Lower leg skin (tissue), 4 donors: ENCODE results near the gene CCDC167. TPM values are rescaled to one million over a fixed set of nuclear protein-coding genes. Genes with fewer than 3 reads are reported as not detected.

ENCODE experiments used
- DNase-seq, 2 donors: peaks; one replicate each; pipeline ENCODE4 v3.0.0-alpha.2; 2019; ENCODE audit warnings: low spot score in 2 of 2
- H3K4me3 ChIP-seq: fragments of 200-600 bp; sonication (generic); 2 replicates; pipeline ENCODE4 v1.5.1; 2017; ENCODE audit warnings: mild to moderate bottlenecking, low read depth; ENCODE audit not compliant: poor library complexity, severe bottlenecking
- POLR2A ChIP-seq, 2 donors: fragments of 450-650 bp; IDR thresholded peaks; one replicate each; pipeline ENCODE4 v1.6.1; 2016 to 2017; ENCODE audit warnings: antibody characterized with exemption in 2 of 2, mild to moderate bottlenecking in 1 of 2, moderate library complexity in 1 of 2
- WGBS, 2 donors: methylation state at CpG; one replicate each; pipeline ENCODE4 v1.1.5; 2018; 5-methylcytosine and 5-hydroxymethylcytosine counted together
- intact Hi-C: fragments of 100-400 bp; cut with DNase I; formaldehyde crosslinking; loops from one replicate; pipeline ENCODE4 v1.15.0; 2023; ENCODE audit warnings: low total_unique reads
- total RNA-seq, 4 donors: library from RNA; depleted of rRNA; stranded (reverse); fragments of >200 nt; gene quantifications; one replicate each; pipeline ENCODE4 v1.1.0, GENCODE V29; 2016
- TF ChIP-seq, protein P1 (sequence below), 3 donors: fragments of 450-650 bp; IDR thresholded peaks; one replicate each; pipeline ENCODE4 v1.5.1; 2016; ENCODE audit warnings: antibody characterized with exemption in 3 of 3, mild to moderate bottlenecking in 3 of 3, moderate library complexity in 2 of 3

The CCDC167 gene
- total RNA-seq, 4 donors from 2014 or later, result 11.8 to 21.8 (median 14.5) TPM

DNA sequence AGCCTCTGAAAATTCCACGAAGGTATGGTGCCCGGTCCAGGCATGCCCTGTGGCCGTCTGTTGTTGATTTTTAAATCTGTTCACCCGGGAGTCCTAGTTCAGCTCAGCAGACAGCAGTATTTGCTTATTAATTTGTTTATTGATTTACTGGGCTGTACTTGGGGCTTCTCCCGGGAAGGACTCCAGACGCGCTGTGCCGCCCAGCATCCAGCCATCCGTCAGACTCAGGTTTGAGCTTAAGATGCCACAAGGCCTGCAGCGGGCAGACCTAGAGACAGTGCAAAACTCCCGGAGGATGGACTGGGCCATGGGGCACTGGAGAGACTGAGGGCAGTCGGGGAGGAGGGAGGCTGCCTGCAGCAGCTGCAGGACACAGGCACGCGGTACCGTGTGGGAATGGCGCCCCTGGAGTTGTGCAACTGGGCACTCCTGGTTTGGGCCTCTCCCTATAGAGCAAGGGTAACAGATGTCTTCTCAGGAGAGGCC is 17.3 kb upstream of the CCDC167 start:
- intact Hi-C loops, result no loop called here
- TF ChIP-seq, protein P1, sequence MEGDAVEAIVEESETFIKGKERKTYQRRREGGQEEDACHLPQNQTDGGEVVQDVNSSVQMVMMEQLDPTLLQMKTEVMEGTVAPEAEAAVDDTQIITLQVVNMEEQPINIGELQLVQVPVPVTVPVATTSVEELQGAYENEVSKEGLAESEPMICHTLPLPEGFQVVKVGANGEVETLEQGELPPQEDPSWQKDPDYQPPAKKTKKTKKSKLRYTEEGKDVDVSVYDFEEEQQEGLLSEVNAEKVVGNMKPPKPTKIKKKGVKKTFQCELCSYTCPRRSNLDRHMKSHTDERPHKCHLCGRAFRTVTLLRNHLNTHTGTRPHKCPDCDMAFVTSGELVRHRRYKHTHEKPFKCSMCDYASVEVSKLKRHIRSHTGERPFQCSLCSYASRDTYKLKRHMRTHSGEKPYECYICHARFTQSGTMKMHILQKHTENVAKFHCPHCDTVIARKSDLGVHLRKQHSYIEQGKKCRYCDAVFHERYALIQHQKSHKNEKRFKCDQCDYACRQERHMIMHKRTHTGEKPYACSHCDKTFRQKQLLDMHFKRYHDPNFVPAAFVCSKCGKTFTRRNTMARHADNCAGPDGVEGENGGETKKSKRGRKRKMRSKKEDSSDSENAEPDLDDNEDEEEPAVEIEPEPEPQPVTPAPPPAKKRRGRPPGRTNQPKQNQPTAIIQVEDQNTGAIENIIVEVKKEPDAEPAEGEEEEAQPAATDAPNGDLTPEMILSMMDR (IDR thresholded peaks at IDR 0.05), result no peak
- no peak for TF ChIP-seq POLR2A (IDR thresholded peaks at IDR 0.05)
- DNase-seq, result no peak
- WGBS, 2 donors, result 54 to 57% methylated on average over 15 to 16 of the region's 16 CpGs
- no peak overlapping the region for H3K4me3 ChIP-seq

DNA sequence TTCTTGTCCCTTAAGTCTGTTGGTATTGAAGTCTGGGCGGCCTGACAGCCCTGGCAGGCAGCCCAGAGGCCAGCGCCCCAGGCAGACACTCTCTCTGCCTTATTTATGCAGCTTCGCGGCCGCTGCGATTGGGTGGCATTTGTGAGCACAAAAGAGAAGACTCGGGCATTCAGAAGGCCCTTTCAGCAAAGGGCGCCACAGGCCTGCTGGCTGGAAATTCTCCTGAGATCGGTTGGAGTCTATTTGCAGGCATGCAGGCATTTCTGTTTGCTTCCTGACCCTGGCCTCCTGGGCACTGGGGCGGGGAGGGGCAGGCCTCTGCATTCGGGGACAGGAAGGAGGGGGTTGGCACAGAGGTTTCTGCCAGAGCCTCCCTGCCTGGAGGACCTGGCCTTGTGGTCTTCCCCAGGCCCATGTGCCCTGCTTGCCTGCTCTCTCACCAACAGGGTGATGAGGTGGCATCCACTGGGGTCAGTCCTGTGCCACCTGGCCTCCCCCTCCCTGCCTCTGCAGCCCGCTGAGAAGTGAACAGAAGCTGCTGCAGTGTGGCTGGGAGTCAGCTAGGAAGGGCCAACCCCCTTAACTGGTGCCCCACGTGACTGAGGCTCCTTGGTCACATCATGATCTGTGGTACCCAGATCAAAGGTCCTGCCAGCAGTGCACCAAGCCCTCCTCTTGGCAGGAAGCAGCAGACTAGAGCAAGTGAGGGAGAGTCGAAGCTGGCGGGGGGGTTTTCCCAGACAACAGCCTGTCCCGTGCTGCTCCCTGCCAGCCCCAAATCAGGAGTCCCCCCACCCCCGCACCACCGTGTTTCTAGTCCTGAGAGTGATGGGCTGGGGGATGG is 16.6 kb upstream of the CCDC167 start:
- TF ChIP-seq POLR2A (IDR thresholded peaks at IDR 0.05), result no peak
- TF ChIP-seq, protein P1 (IDR thresholded peaks at IDR 0.05), result no peak
- no peak for DNase-seq
- intact Hi-C loops, result no loop called here
- H3K4me3 ChIP-seq, result no peak overlapping the region
- WGBS, 2 donors, result 20 to 26% methylated on average over 14 to 18 of the region's 18 CpGs

DNA sequence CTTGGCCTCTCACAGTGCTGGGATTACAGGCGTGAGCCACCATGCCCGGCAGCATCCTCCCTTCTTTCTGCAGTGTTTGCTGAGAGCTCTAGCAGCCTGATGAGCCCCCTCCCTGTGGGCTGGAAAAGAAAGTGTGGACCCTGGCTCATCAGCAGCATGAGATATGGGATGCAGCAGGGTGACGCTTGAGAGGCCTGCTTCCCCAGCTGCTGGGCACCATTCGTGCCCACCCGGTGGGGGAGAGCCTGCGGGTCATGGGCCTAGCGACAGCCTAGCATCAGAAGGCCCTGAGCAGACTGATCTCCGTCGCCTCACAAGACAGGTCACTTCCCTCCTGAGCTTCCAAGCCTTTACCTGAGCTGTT is 16.0 kb upstream of the CCDC167 start:
- intact Hi-C loops, result no loop called here
- DNase-seq, result no peak
- WGBS, 2 donors, result 85 to 91% methylated on average over 9 of the region's 9 CpGs
- H3K4me3 ChIP-seq, result no peak overlapping the region
- TF ChIP-seq, protein P1 (IDR thresholded peaks at IDR 0.05), result no peak

DNA sequence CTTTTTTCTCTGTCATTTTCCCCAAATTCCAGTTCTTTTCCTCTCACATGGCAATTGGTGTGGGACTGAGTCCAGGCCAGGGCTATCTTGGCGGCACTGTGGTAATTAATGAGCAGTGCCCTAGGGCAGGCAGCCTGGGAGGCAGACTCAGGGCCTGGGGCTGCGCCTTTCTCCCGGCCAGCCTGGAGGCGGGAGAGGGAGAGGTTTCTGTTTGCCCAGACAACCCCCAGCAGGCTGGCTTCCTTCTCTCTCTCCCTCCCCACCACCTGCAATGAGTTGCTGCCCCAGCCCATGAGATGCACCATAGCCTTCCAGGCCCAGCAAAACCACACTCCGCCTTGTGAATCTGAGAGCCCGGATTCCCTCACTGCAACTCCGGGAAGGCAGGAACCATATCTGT is 15.1 kb upstream of the CCDC167 start:
- H3K4me3 ChIP-seq, result no peak overlapping the region
- 73% methylated on average over 7 of the region's 7 CpGs for WGBS, 2 donors
- intact Hi-C loops, result no loop called here
- TF ChIP-seq, protein P1 (IDR thresholded peaks at IDR 0.05), result no peak
- no peak for TF ChIP-seq POLR2A (IDR thresholded peaks at IDR 0.05)
- DNase-seq, result no peak

DNA sequence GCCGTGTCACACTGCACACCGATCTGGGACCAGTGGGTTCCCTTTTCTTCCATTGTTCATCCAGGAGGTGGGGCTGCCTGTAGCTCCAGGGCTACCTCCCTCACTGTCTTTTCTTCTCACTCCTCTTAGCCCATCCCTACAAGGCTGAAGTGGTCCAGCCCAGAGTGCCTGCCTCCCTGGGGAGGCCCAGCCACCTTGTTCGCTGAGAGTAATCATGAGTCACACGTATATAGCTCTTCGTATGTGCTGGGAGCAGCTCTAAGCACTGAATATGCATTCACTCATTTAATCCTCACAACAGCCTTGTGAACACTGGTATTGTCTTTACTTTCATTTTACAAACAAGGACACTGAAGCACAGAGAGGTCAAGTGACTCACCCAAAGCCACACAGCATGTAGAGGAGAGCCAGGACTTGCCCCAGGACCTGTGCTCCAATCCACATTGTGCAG is 14.7 kb upstream of the CCDC167 start:
- 52 to 67% methylated on average over 5 of the region's 5 CpGs for WGBS, 2 donors
- intact Hi-C loops, result no loop called here
- TF ChIP-seq, protein P1 (IDR thresholded peaks at IDR 0.05), result no peak
- TF ChIP-seq POLR2A (IDR thresholded peaks at IDR 0.05), result no peak
- H3K4me3 ChIP-seq, result no peak overlapping the region
- no peak for DNase-seq
